ENCODE measurements around the gene LMF1.

The LMF1 gene

DNA sequence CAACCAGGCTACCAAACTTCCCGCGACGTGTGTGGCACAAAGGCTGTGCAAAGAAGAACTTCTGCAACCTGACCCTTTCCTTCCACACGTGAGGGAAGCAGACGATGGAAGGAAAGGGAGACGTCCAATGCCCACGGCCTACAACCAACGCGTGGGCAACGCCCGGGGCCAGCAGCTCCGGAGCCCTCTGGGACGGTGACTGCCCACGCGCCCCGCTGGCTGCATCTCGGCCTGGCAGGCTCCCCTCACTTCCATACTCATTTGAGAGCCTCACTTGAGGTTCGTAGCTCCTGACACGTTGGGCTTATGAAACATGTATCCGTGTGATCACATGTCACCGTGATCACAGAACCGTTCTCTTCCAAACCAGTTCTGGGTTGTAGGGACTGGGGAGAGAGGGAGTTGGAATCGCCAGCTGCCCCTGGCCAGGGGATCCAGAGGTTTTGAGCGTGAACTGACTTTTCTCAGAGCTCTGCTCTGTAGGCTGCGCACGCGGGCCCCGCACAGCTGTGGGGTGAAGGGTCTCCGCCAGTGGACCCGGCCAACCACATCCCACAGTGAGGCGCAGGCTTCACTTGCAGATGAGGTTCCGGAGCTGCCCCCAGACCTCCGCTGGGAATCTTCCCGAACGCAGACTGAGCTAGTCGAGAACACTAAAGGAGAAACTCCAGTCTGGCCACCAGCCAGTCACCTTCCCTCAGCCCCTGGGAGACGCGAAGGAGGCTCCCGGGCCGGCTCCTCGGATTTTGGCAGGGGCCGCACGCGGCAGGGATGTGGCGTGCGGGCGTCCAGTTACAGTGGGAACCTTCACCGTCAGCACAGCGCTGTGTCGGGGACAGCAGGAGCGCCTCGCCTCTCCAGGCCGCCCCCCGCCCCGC is 1.0 kb downstream of the LMF1 start:
- Histone ChIP-seq H3K36me3 (ENCODE audit: insufficient read depth, low read length) (no peaks in the 10 kb centered on the region), H3K9me3 (ENCODE audit: low read length) (peaks cover 20% of the 10 kb centered on the region), H3K27me3 (ENCODE audit: insufficient read depth, low read length) (no peaks in the 10 kb centered on the region), H2AFZ (ENCODE audit: low read depth, low read length) (peak overlapping the region; percentile 92), H3K4me1 (ENCODE audit: insufficient read depth, low read length) (peaks cover 23% of the 10 kb centered on the region), H3K4me3 (ENCODE audit: low read length) (peak overlapping the region; percentile 81)

DNA sequence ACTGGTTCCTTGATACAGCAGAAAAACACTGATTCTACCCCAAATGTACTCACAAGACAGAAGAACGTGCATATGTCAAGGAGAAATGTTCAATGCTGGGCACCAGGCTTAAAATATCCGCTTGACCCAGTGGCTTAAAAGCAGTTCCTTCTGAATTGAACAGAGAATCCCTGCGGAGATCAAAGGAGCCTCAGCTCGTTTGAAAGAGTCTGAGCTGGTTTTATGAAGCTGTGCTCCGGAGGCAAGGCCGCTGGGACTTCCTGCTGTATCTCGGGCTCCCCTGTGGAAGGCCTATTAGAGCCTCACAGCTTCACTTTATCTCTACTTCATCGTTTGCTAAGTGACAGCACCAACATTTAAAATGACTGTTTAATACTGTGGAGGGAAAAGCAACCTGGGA is 2.2 kb downstream of the LMF1 start:
- Histone ChIP-seq H3K27me3 (ENCODE audit: insufficient read depth, low read length) (no peaks in the 10 kb centered on the region), H3K36me3 (ENCODE audit: insufficient read depth, low read length) (no peaks in the 10 kb centered on the region), H2AFZ (ENCODE audit: low read depth, low read length) (no peak overlapping the region), H3K9me3 (ENCODE audit: low read length) (peaks cover 20% of the 10 kb centered on the region), H3K4me3 (ENCODE audit: low read length) (no peak overlapping the region), H3K4me1 (ENCODE audit: insufficient read depth, low read length) (peaks cover 23% of the 10 kb centered on the region)

DNA sequence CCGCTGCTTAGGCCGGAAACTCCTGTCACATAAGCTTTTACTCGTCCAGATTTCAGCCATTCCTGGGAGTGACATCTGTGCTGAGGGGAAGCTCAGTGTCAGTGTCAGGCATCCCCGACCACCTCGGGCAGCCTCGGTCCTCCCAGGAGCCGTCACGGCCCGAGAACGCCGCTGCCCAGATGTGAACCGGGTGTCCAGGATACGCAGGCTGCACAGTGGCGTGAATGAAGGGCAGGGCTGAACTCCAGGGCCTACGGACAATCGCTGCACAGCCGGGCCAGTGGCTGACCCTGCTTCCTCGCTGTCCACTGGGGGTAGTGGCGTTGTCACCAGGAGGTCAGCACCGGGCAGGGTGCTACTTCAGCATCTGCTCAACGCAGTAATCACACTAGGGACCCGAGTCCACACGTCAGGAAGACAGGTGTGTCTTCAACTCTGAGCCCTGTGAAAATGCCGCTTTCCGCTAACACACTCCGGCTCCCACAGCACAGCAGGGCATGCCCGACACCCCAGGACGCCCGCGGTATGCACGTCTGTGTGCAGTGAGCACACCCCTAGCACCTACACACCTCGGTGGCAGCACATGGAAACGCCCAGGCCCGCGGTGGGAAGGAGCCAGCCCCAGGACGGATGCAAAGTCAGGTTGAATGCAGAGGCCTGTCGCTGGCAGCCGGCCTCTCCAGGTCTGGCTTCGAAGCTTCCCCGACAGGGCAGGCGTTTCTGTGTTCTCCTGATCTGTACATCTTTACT is 3.1 kb downstream of the LMF1 start:
- peaks cover 25% of the 10 kb centered on the region for H3K9me3 ChIP-seq (ENCODE audit: low read length)
- peaks cover 23% of the 10 kb centered on the region for H3K4me1 ChIP-seq (ENCODE audit: insufficient read depth, low read length)
- H3K27me3 ChIP-seq (ENCODE audit: insufficient read depth, low read length): no peaks in the 10 kb centered on the region
- no peak overlapping the region for H2AFZ ChIP-seq (ENCODE audit: low read depth, low read length)
- H3K4me3 ChIP-seq (ENCODE audit: low read length): no peak overlapping the region
- H3K36me3 ChIP-seq (ENCODE audit: insufficient read depth, low read length): no peaks in the 10 kb centered on the region

DNA sequence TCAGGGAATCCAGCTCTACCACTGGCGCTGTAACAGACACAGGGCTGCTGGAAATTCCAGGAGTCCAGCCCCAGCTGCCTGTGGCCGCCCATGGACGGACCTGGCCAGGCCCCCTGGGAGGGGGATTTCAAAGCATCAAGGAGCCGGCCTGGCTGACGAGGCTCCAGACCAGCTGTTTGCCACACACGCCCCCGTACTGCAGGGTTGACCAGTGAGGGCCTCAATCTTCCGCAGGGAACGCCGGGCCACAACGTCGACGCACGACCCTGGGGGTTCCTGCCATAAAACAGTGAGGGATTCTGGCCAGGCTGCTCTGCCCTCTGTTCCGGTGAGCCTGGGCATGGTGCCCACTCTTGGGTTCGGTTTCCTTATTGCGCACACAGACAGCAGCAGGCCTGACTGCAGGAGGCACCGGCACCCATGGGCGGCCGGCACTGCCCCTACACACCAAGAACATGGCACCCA is 3.7 kb downstream of the LMF1 start:
- Histone ChIP-seq H3K36me3 (ENCODE audit: insufficient read depth, low read length) (no peaks in the 10 kb centered on the region), H3K4me1 (ENCODE audit: insufficient read depth, low read length) (peaks cover 18% of the 10 kb centered on the region), H3K4me3 (ENCODE audit: low read length) (no peak overlapping the region), H3K27me3 (ENCODE audit: insufficient read depth, low read length) (no peaks in the 10 kb centered on the region), H3K9me3 (ENCODE audit: low read length) (peaks cover 25% of the 10 kb centered on the region), H2AFZ (ENCODE audit: low read depth, low read length) (no peak overlapping the region)

- Histone ChIP-seq H3K4me1 (ENCODE audit: insufficient read depth, low read length) (peaks cover 18% of the 10 kb centered on the region), H3K27me3 (ENCODE audit: insufficient read depth, low read length) (no peaks in the 10 kb centered on the region), H2AFZ (ENCODE audit: low read depth, low read length) (no peak overlapping the region), H3K9me3 (ENCODE audit: low read length) (peaks cover 25% of the 10 kb centered on the region), H3K36me3 (ENCODE audit: insufficient read depth, low read length) (no peaks in the 10 kb centered on the region), H3K4me3 (ENCODE audit: low read length) (no peak overlapping the region)
Measured at GRCh38 chr16:966505-966904, 4.3 kb downstream of the LMF1 start.

DNA sequence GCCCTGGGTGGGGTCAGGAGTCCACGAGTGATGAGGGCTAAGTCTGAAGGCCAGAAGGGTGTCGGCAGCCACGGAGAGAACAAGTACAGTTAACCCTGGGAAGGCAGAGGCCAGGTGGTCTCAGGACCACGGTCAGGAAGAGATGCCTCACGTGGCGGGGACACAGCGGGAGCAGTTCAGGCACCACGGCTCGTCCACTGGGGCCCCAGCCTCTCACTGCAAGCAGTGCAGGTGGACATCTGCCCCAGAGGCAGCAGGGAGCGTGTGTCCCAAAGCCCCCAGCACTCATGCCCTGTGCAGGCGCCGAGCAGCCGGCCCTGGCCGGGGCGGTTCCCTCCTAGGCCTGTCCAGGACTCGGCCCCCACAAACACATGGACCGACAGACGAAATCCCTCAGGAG is 4.7 kb downstream of the LMF1 start:
- no peak overlapping the region for H2AFZ ChIP-seq (ENCODE audit: low read depth, low read length)
- H3K4me1 ChIP-seq (ENCODE audit: insufficient read depth, low read length): peaks cover 18% of the 10 kb centered on the region
- peaks cover 25% of the 10 kb centered on the region for H3K9me3 ChIP-seq (ENCODE audit: low read length)
- H3K4me3 ChIP-seq (ENCODE audit: low read length): no peak overlapping the region
- H3K36me3 ChIP-seq (ENCODE audit: insufficient read depth, low read length): no peaks in the 10 kb centered on the region
- H3K27me3 ChIP-seq (ENCODE audit: insufficient read depth, low read length): no peaks in the 10 kb centered on the region

DNA sequence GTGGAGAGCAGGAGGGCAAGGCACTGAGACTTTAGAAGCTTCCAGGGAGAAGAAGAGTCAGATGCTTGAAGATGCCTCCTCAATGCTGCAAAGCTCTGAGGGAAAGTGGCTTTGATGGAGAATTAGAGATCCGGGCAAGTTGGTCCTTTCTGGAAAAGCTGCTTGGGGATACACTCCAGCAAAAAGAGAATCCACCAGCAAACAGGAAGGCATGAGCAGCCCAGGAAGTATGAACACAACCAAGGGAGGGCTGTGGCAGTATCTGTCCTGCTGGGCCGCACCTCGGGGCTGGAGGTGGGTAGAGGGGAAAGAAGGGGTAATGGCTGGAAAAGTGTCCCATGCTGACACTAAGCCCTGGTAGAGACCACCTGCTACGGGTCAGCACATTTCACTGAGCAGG is 5.3 kb downstream of the LMF1 start:
- Histone ChIP-seq H3K9me3 (ENCODE audit: low read length) (peaks cover 25% of the 10 kb centered on the region), H3K36me3 (ENCODE audit: insufficient read depth, low read length) (no peaks in the 10 kb centered on the region), H3K27me3 (ENCODE audit: insufficient read depth, low read length) (no peaks in the 10 kb centered on the region), H3K4me3 (ENCODE audit: low read length) (no peak overlapping the region), H3K4me1 (ENCODE audit: insufficient read depth, low read length) (peaks cover 18% of the 10 kb centered on the region), H2AFZ (ENCODE audit: low read depth, low read length) (no peak overlapping the region)

- Histone ChIP-seq H3K27me3 (ENCODE audit: insufficient read depth, low read length) (no peaks in the 10 kb centered on the region), H3K4me1 (ENCODE audit: insufficient read depth, low read length) (peaks cover 15% of the 10 kb centered on the region), H2AFZ (ENCODE audit: low read depth, low read length) (no peak overlapping the region), H3K36me3 (ENCODE audit: insufficient read depth, low read length) (no peaks in the 10 kb centered on the region), H3K9me3 (ENCODE audit: low read length) (peaks cover 25% of the 10 kb centered on the region), H3K4me3 (ENCODE audit: low read length) (no peak overlapping the region)
Measured at GRCh38 chr16:965036-965395, 5.8 kb downstream of the LMF1 start.

GRCh38 chr16:964356-965035 is 6.3 kb downstream of the LMF1 start:
- Histone ChIP-seq H3K36me3 (ENCODE audit: insufficient read depth, low read length) (no peaks in the 10 kb centered on the region), H3K4me3 (ENCODE audit: low read length) (no peak overlapping the region), H3K4me1 (ENCODE audit: insufficient read depth, low read length) (peaks cover 10% of the 10 kb centered on the region), H3K9me3 (ENCODE audit: low read length) (peaks cover 25% of the 10 kb centered on the region), H3K27me3 (ENCODE audit: insufficient read depth, low read length) (no peaks in the 10 kb centered on the region), H2AFZ (ENCODE audit: low read depth, low read length) (no peak overlapping the region)

- Histone ChIP-seq H3K4me3 (ENCODE audit: low read length) (no peak overlapping the region), H3K27me3 (ENCODE audit: insufficient read depth, low read length) (no peaks in the 10 kb centered on the region), H3K4me1 (ENCODE audit: insufficient read depth, low read length) (peaks cover 6% of the 10 kb centered on the region), H2AFZ (ENCODE audit: low read depth, low read length) (no peak overlapping the region), H3K36me3 (ENCODE audit: insufficient read depth, low read length) (no peaks in the 10 kb centered on the region), H3K9me3 (ENCODE audit: low read length) (peaks cover 25% of the 10 kb centered on the region)
Measured at GRCh38 chr16:963913-964312, 6.9 kb downstream of the LMF1 start.

DNA sequence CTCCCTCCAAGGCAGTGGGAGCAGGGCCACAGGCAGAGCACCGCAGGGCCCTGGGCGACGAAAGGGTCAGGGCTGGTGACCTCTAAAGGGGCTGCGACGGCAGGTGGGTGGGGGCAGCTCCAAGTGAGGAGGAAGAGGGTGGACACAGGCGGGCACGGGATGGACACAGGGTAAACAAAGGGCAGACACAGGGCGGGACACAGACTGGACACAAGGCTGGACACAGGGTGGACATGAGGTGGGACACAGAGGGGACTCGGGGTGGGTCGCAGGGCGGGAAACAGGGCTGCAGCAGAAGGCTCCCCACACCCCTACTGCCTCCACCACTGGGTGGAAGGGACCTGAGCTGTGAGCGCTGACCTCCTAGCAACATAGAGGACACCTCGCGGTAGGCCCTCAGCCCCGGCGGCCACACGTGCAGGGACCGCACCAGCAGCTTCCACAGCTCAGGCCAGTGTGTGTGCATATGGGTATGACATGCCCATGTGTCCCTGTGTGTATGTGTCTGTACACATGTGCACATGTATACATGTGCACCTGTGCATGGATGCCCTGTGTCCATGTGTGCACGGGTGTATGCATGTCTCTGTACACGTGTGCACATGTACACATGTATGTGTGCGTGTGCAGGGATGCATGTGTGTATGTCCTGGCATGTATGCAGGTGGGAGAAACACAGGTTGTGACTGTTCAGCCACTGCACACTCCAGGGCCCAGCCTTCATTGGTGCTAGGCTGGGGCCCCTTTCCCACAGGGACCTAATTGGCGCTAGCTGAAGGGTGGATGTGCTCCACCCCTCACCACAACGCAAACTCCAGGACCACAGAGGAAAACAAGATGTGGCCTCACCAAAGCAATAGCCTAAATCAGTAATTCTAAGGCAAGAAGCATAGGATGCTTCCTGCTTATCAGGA is 7.6 kb downstream of the LMF1 start:
- H3K27me3 ChIP-seq (ENCODE audit: insufficient read depth, low read length): no peaks in the 10 kb centered on the region
- peaks cover 25% of the 10 kb centered on the region for H3K9me3 ChIP-seq (ENCODE audit: low read length)
- H2AFZ ChIP-seq (ENCODE audit: low read depth, low read length): no peak overlapping the region
- H3K4me1 ChIP-seq (ENCODE audit: insufficient read depth, low read length): no peaks in the 10 kb centered on the region
- H3K4me3 ChIP-seq (ENCODE audit: low read length): no peak overlapping the region
- no peaks in the 10 kb centered on the region for H3K36me3 ChIP-seq (ENCODE audit: insufficient read depth, low read length)

- H3K4me3 ChIP-seq (ENCODE audit: low read length): no peak overlapping the region
- no peaks in the 10 kb centered on the region for H3K27me3 ChIP-seq (ENCODE audit: insufficient read depth, low read length)
- no peaks in the 10 kb centered on the region for H3K4me1 ChIP-seq (ENCODE audit: insufficient read depth, low read length)
- H2AFZ ChIP-seq (ENCODE audit: low read depth, low read length): no peak overlapping the region
- peaks cover 22% of the 10 kb centered on the region for H3K9me3 ChIP-seq (ENCODE audit: low read length)
- no peaks in the 10 kb centered on the region for H3K36me3 ChIP-seq (ENCODE audit: insufficient read depth, low read length)
Measured at GRCh38 chr16:962366-962765, 8.4 kb downstream of the LMF1 start.
